22Rv1 (cell line): ENCODE results near the gene SLC35E4.

Experiments used
- H3K27ac ChIP-seq: fragments of 450-650 bp; 2 replicates; pipeline ENCODE4 v1.5.1; 2017
- ZFX ChIP-seq: fragments of 450-650 bp; IDR thresholded peaks from 2 replicates; pipeline ENCODE4 v1.6.1; 2017; ENCODE audit warnings: antibody characterized with exemption, borderline replicate concordance
- TF ChIP-seq, protein P1 (sequence below): fragments of 450-650 bp; IDR thresholded peaks from 2 replicates; pipeline ENCODE4 v1.5.1; 2017; ENCODE audit warnings: mild to moderate bottlenecking

SLC35E4 gene

GRCh38 chr22:30652852-30653251, 17.3 kb downstream of the SLC35E4 start:
- no peak for TF ChIP-seq ZFX
- TF ChIP-seq, protein P1, sequence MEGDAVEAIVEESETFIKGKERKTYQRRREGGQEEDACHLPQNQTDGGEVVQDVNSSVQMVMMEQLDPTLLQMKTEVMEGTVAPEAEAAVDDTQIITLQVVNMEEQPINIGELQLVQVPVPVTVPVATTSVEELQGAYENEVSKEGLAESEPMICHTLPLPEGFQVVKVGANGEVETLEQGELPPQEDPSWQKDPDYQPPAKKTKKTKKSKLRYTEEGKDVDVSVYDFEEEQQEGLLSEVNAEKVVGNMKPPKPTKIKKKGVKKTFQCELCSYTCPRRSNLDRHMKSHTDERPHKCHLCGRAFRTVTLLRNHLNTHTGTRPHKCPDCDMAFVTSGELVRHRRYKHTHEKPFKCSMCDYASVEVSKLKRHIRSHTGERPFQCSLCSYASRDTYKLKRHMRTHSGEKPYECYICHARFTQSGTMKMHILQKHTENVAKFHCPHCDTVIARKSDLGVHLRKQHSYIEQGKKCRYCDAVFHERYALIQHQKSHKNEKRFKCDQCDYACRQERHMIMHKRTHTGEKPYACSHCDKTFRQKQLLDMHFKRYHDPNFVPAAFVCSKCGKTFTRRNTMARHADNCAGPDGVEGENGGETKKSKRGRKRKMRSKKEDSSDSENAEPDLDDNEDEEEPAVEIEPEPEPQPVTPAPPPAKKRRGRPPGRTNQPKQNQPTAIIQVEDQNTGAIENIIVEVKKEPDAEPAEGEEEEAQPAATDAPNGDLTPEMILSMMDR, result no peak

DNA sequence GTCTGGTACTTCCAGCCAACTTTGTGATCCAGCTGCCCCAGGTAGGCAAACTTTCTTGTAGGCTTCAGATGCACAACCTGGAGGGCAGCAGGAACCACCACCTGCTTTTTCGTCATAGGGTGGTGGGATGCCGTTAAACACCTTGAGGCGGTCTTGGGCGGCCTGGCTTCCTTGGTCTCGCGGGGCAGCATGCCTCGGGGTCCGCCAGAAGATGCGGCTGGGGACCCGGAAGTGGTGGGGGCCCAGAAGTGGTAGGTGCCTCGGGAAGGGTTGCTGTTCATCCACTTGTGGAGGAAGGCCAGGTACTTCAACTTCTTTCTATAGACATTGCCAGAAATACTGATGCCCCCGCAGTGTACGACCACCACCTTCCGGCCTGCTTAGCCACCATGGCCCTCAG, 18.8 kb downstream of the SLC35E4 start:
- no peak for TF ChIP-seq ZFX
- TF ChIP-seq, protein P1, result no peak
- H3K27ac ChIP-seq, result no peak overlapping the region

More at GRCh38 chr22:30652852-30653251, 17.3 kb downstream of the SLC35E4 start:
- H3K27ac ChIP-seq, result no peak overlapping the region

- no peak overlapping the region for H3K27ac ChIP-seq
- TF ChIP-seq ZFX, result no peak
- TF ChIP-seq, protein P1, result no peak
These were observed 20.0 kb downstream of the SLC35E4 start for GRCh38 chr22:30655532-30655931.

- TF ChIP-seq, protein P1, result no peak
- H3K27ac ChIP-seq, result no peak overlapping the region
These were observed 26.5 kb downstream of the SLC35E4 start for GRCh38 chr22:30662040-30662439.

- no peak for TF ChIP-seq ZFX
- TF ChIP-seq, protein P1, result no peak
- H3K27ac ChIP-seq, result no peak overlapping the region
These were observed 29.2 kb downstream of the SLC35E4 start for GRCh38 chr22:30664798-30665197.

DNA sequence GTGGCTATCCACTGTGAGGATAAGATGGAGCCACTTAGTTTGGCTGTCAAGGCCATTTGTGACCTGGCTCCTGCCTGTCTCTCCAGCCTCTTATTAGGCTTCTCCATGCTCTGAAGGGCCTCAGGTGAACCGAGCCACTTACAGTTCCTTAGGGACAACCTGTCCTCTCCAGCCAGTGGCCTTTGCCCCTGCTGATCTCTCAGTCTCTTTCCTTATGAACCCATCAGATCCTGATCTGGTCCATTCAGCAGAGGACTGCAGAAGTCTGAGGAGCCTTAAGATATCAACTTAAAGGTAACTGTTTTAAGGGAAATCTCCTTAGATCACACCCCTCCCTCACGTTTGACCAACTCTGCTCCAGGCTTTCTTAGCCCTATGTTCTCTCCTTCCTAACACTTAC, 29.7 kb downstream of the SLC35E4 start:
- TF ChIP-seq, protein P1, result no peak
- no peak for TF ChIP-seq ZFX

DNA sequence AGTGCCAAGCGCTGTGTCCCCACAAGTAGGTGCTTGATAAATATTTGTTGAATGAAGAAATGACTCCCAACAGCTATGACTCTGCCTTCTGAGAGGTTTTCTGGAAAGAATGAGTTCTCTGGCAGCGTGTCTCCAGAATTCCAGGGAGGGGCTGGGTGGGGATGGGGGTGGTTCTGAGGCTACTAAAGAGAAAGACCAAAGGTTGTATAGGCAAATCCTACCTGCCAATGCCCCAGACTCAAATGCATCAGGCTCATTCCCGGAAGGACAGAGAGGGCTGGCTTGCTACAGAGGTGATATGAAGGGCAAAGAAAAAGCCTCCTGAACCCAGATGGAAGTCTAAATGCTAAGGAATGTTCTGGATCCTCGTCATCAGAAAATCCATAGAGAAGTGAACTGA, 30.2 kb downstream of the SLC35E4 start:
- TF ChIP-seq, protein P1, result no peak
- TF ChIP-seq ZFX, result no peak
- H3K27ac ChIP-seq, result no peak overlapping the region

More for the DNA sequence above, 29.7 kb downstream of the SLC35E4 start:
- no peak overlapping the region for H3K27ac ChIP-seq
